HL-60/S4 treated with phorbol 12-myristate 13-acetate at 8.2 ng/mL for 4 days and 3 days (cell line): ENCODE data around the gene OR2V1.
"Not testable (repeated sequence)": the region's sequence is repeated elsewhere in the genome, so short reads cannot be mapped to it uniquely, and the experiment has no call there.

ENCODE experiments used
- in situ Hi-C: fragments of 300-500 bp; cut with MboI; formaldehyde crosslinking; loops from 2 replicates; pipeline ENCODE4 v1.15.0; 2022; ENCODE audit warnings: low sequenced_read_pairs

Gene OR2V1, protein sequence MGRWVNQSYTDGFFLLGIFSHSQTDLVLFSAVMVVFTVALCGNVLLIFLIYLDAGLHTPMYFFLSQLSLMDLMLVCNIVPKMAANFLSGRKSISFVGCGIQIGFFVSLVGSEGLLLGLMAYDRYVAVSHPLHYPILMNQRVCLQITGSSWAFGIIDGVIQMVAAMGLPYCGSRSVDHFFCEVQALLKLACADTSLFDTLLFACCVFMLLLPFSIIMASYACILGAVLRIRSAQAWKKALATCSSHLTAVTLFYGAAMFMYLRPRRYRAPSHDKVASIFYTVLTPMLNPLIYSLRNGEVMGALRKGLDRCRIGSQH

DNA sequence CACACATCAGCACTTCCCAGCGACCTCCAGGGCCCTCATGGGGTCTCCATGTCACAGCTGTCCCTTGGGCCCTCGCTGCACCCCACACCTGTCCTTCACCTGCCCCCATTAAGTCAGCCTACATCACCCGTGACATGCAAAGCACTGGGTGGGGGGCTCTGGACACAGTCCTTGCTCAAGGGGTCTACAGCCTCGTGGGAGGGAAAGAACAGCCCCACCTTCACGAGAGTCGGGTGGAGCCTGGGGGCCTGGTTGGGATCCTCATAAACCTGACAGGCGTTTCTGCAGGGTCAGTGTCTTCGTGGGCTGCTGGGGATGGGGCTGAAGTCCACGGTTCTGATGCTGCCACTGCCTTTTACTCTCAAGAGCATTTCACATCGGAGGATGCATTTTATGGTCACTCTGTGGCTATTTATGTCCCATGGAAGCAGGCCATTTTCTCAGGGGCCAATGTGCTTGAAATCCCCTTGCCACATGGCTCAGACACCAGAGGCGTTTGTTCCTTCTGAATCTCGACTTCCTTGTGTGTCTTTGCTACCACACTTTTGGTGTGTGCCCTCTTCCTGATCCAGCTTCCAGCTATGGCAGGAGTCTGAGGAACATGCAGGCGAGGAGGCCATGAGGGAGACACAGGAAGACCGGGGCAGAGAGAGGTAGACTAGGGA, at the start of gene OR2V1:
OR2V1 (minus strand) TSS at position 338 of the 665 bp plus-strand sequence. CDS start 5,865 bp downstream, outside the sequence.
- in situ Hi-C loops: no loop called here

DNA sequence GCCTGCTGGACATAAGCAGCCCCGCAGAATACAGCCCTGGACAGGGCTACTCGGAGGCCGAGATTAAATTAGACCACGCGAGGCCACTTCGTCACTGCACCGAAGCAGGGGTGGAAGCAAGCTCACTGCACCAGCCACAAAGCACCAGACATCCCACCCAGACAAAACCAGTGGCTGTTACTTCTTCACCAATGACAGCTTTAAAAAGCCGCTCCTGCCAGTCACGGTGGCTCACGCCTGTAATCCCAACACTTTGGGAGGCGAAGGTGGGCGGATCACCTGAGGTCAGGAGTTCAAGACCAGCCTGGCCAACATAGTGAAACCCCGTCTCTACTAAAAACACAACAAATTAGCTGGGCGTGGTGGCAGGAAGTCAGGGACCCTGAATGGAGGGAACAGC, 46.6 kb upstream of the OR2V1 start:
- in situ Hi-C loops: not testable (repeated sequence)

DNA sequence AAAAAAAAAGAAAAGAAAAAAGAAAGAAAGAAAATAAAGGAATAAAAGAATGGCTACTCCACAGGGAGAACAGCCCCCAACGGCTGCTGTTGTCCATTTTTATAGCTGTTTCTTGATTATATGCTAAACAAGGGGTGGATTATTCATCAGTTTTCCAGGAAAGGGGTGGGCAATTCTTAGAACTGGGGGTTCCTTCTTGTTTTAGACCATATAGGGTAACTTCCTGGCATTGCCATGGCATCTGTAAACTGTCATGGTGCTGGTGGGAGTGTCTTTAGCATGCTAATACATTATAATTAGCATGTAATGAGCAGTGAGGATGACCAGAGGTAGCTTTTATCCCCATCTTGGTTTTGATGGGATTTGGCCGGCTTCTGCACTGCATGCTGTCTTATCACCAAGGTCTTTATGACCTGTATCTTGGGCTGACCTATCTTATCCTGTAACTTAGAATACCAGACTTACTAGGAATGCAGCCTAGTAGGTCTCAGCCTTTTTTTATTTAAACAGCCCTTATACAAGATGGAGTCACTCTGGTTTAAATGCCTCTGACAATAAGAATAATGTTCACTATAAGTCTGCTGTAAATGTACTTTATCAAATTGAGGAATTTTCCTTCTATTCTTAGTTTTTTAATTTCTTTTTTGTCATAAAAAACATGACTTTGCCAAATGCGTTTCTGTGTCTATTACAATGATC, 45.4 kb upstream of the OR2V1 start:
- in situ Hi-C loops: no loop called here

DNA sequence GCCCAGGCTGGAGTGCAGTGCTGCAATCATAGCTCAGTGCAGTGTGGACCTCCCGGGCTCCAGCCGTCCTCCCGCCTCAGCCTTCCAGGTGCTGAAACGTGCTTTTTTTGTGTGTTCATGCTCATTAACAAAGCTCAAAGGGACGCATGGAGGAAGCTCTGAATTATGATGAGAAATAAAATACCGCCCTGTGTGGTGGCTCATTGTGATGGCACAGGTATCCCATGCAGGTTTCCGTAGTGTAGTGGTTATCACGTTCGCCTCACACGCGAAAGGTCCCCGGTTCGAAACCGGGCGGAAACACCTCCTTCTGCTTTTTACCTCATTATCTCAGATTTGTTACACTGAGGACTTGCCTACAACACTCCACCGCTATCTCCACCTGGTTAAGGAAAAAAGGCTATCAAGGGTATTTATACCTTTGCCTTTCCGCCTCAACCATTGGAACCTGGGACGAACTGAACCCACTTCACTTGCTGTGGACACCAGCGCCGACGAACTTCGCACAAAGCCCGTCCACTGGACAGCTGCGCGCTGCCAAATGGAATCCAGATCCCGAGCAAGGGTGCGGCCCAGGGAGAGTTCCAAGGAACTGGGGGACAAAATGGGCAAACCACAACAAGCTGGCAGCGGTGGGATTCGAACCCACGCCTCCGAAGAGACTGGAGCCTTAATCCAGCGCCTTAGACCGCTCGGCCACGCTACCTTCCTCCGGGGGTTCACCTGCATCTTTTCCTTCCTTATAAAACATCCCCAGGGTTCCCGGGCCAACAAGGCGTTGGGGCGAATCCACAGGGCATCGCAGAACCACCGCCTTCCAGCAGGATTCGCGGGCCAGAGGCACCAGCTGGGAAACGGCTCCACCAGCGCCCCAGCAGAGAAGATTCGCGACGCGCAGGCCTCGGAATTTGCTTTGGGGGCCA, 42.7 kb upstream of the OR2V1 start:
- in situ Hi-C loops: no loop called here

DNA sequence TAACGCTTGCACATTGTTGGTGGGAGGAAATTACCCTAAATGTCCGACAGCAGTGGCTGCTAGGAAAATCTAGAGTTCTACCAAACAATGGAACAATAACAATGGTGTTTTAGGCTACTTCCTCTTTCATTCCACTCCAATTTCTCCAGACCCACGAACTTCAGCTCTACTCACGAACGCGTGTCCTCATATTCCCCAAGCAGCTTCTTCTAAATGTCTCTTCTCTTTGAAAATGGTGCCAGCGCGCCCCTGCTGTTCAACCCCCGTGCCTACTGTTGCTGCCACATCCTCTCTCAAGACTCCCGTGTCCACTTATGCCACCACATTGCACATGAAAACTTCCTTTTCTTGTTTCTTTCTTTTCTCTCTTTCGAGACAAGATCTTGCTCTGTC, 42.1 kb upstream of the OR2V1 start:
- in situ Hi-C loops: no loop called here

DNA sequence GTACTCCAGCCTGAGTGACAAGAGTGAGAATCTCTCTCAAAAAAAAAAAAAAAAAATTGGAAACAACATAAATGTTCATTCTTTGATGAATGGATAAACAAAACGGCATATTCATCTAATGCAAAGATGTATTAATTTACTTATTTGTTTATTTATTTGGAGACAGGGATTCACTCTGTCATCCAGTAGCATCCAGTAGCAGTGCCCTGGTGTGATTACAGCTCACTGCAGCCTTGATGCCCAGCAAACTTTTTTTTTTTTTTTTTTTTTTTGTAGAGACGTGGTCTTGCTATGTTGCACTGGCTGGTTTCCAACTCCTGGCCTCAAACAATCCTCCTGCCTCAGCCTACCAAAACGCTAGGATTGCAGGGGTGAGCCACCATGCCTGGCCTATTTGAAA, 40.8 kb upstream of the OR2V1 start:
- in situ Hi-C loops: no loop called here

DNA sequence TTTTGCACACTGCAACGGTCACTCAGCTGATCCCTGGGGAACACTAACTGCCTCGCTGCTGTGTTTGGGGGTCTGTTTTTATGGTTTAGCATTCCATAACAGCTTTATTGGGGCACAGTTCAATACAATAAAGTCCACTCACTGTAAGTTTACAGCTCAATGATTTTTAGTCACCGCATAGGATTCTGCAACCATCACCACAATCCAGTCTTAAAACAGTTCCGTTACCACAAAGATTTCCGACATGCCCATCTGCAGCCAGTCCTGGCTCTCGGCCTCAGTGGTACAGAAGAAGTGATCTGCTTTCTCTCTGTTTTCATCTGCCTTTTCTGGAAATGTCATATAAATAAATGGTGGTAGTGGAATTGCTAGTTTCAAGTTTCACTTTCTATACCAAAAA, 40.0 kb upstream of the OR2V1 start:
- in situ Hi-C loops: no loop called here

DNA sequence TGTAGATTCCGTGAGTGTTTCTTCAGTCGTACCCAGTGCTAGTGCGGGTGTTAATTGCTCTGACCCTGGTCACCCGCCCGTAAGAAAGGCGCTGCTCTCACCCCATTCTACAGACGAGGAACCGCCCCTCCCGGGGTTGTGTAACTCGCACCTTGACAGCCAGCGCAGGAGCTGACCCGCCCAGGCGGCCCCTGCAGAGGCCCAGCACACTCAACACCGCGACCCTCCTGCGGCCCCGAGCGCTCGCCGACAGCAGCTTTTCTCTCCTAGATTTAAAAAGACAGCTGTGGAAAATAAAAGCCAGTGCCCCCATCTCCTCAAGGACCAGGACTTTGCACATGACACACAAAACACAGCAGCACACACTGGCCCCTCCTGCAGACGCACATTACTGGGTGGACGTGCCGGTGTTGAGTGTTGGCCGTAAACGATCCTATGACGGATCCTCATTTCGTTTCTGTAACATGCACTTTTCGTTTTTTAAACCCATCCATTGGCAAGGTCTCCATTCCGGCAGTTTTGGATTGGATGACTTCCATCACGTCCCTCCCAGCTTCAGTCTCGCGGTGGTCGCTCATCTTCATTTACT, 39.4 kb upstream of the OR2V1 start:
- in situ Hi-C loops: no loop called here

DNA sequence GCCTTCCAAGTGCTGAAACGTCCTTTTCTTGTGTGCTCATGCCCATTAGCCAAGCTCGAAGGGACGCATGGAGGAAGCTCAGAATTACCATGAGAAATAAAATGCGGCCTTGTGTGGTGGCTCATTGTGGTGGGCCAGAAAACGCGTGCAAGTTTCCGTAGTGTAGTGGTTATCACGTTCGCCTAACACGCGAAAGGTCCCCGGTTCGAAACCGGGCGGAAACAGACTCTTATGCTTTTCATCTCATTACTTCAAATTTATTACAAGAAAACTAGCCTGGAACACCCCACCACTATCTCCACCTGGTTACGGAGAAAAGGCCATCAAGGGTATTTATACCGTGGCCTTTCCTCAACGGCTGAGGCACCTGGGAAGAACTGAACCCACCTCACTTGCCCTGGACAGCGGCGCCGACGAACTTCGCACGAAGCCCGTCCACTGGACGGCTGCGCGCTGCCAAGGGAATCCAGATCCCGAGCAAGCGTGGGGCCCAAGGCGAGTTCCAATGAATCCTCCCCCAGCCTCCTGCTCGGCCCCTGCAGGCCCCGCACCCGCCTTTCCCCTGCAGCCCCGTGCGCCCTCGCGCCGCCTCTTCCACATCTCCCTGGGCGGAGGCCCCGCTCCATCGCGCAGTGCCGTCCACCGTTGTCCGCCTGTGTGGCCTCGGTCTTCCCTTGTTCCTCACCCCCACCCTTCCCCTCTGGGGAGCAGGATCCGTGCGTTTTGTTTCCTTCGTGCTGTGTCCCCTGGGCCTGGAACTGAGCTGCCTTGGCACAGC, 38.7 kb upstream of the OR2V1 start:
- in situ Hi-C loops: not testable (repeated sequence)

DNA sequence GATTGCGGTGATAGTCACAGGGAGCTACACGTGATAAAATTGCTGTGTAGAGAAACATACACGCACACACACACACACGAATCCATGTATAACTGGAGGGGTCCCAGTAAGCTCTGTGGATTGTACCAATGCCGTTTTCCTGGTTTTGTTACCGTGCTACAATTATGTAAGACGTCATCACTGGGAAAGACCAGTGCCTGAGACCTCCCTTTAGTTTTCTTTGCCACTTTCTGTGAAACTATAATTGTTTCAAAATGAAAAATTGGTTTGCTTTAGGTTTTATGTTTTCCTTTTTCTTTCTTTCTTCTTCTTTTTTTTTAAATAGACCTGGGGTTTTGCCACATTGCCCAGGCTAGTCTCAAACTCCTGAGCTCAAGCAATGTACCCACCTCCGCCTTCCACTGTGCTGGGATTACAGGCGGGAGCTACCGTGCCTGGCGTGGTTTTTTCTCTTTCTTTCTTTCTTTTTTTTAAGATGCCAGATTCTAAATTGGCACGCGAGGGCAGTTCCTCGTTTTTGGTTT, 37.7 kb upstream of the OR2V1 start:
- in situ Hi-C loops: no loop called here

DNA sequence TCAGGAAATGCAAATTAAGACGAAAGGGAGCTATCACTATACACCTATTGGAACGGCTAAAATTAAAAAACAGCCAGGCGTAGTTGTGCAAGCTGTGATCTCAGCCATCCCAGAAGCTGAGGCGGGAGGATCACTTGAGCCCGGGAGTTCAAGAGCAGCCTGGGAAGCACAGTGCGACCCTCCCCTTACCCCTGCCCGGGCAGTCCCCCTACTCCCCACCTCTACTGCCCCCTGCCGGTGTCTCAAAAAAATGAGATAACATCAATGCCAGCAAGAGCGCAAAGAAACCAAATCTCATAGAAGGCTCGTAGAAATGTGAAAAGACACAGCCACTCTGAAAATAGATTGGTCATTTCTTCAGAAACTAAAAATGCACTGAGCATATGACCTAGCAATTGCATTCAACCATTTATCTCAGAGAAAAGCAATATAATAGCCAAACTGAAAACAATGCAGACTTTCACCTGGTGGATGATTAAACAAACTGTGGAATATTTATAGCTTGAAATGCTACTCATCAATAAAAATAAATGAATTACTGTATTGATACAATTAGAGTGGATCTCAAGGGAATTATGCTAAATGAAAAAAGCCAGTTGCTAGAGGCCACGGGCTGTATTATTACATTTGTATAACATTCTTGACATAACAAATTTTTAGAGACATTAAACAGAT, 37.0 kb upstream of the OR2V1 start:
- in situ Hi-C loops: no loop called here

DNA sequence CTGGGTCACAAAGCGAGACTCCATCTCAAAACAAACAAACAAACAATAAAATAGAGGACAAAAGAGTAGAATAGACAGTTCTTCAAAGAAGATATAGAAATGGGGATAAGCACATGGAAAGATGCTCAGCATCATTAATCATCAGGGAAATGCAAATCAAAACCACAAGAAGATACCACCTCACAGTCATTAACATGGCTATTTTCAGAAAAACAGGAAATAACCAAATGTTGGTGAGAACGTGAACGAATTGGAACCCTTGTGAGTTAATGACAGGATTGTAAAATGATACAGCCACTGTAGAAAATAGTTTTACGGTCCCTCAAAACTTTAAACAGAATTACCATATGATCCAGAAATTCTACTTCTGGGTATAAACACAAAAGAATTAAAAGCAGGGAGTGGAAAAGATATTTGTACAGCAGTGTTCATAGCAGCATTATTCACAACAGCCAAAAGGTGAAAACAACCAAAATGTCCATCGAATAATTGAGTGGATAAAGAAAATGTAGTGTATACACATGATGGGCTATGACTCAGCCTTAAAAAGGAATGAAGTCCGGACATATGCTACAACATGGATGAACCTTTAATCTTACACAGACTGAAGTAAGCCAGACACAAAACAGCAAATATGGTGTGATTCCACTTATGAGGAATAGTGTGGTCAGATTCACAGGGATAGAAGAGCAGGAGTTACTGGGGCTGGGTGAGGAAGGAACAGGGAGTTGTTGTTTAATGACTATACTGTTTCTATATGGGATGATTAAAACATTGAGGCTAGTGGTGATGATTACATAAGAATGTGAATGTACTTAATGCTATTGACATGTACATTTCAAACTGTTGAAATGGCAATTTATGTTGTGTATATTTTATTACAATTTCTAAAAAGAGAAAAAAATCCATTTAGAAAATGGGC, 36.1 kb upstream of the OR2V1 start:
- in situ Hi-C loops: no loop called here

DNA sequence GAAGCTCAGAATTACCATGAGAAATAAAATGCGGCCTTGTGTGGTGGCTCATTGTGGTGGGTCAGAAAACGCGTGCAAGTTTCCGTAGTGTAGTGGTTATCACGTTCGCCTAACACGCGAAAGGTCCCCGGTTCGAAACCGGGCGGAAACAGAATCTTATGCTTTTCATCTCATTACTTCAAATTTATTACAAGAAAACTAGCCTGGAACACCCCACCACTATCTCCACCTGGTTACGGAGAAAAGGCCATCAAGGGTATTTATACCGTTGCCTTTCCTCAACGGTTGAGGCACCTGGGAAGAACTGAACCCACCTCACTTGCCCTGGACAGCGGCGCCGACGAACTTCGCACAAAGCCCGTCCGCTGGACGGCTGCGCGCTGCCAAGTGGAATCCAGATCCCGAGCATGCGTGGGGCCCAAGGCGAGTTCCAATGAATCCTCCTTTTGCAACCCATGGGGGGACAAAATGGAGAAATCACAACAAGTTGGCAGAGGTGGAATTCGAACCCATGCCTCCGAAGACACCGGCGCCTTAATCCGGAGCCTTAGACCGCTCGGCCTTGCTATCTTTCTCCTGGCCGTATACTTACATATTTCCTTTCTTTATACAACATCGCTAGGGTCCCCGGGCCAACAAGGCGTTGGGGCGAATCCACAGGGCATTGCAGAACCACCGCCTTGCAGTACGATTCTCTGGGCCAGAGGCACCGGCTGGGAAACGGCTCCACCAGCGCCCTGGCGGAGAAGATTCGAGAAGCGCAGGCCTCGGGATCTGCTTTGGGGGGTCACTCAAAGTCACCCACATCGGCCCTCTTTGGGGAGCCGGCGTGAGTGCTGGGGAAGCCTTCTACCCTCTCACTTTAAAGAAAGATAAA, 33.3 kb upstream of the OR2V1 start:
- in situ Hi-C loops: no loop called here

DNA sequence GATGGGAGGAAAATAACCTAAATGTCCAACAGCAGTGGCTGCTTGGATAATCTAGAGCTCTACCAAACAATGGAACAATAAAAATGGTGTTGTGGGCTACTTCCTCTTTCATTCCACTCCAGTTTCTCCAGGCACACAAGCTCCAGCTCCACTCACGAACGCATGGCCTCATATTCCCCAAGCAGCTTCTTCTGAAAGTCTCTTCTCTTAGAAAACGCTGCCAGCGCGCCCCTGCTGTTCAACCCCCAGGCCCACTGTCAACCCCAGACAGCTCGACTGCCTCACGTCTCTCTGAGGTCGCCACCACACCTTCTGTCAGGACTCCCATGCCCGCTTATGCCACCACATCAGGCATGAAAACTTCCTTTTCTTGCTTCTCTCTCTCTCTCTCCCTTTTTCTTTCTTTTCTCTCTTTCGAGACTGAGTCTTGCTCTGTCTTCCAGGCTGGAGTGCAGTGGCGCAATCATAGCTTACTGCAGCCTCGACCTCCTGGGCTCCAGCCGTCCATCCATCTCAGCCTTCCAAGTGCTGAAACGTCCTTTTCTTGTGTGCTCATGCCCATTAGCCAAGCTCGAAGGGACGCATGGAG, 32.6 kb upstream of the OR2V1 start:
- in situ Hi-C loops: no loop called here

DNA sequence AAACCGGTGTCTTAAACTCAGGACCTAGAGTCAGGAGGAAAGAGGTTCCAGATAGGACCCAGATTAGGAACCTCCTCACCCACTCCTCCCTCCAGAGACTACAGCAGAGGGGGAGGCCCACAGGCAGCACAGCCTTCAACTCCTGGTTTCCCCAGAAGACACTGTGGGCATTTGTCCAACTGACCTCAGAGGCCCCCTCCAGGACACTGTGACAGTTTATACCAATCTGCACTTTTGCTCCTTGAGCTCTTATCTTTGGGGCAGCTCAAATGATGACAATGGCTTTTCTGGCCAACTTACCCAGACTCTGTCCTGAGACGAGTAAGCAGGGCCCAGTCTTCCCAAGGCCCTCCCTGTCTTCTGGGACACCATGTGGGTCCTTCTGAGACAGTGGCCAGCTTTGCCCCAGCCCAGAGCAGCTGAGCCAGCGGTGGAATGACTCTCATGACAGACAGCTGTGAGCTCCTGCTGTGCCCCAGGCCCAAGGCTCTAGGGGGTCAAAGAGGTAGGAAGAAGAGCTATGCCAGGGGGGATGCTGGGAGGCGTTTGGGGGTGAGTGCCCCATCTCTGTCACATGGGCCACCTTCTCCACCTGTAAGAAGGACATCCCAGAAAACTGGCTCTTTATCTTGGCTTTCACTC, 30.7 kb upstream of the OR2V1 start:
- in situ Hi-C loops: no loop called here
